Activated CD8-positive, alpha-beta T cell treated with anti-CD3 and anti-CD28 coated beads, Interleukin-2, amount 10 ng/mL, durations not matched to agents 7 days and 5 days (primary cell): Measurements from ENCODE around the gene SMIM24. TPM values are rescaled to one million over a fixed set of nuclear protein-coding genes. Genes with fewer than 3 reads are reported as not detected.
"Not testable (repeated sequence)": the region's sequence is repeated elsewhere in the genome, so short reads cannot be mapped to it uniquely, and the experiment has no call there.

ENCODE experiments used
- ATAC-seq: fragments of 150-1000 bp; cut with Tn5 transposase; one replicate; pipeline ENCODE4 v1.10.0; 2021; ENCODE audit warnings: moderate library complexity
- CTCF ChIA-PET: fragments of 350-600 bp; sonication (Branson Sonifier 250); formaldehyde crosslinking; loops from one replicate; lab custom pipeline; 2021; ENCODE audit warnings: antibody characterized with exemption; lab: Charles Lee
- POLR2A ChIA-PET: fragments of 350-600 bp; sonication (Branson Sonifier 250); formaldehyde crosslinking; loops from one replicate; lab custom pipeline; 2021; ENCODE audit warnings: antibody characterized with exemption; lab: Charles Lee
- DNase-seq: peaks from one replicate; pipeline ENCODE4 v3.0.0-alpha.2; 2020
- H3K27ac Mint-ChIP-seq: one replicate; pipeline ENCODE4 v1.8.0; 2021; ENCODE audit warnings: mild to moderate bottlenecking, mixed read lengths
- H3K27me3 Mint-ChIP-seq: one replicate; pipeline ENCODE4 v1.8.0; 2021; ENCODE audit warnings: low read depth, mixed read lengths
- H3K36me3 Mint-ChIP-seq: one replicate; pipeline ENCODE4 v1.8.0; 2021; ENCODE audit warnings: low read depth, mixed read lengths
- H3K4me1 Mint-ChIP-seq: one replicate; pipeline ENCODE4 v1.8.0; 2021; ENCODE audit warnings: low read depth, mixed read lengths
- H3K4me3 Mint-ChIP-seq: one replicate; pipeline ENCODE4 v1.8.0; 2021; ENCODE audit warnings: mild to moderate bottlenecking, mixed read lengths
- H3K9me3 Mint-ChIP-seq: one replicate; pipeline ENCODE4 v1.8.0; 2022; ENCODE audit warnings: mixed read lengths; ENCODE audit not compliant: insufficient read depth
- total RNA-seq, 2 experiments: library from RNA; stranded (reverse); gene quantifications; one replicate each; pipeline ENCODE4 v1.2.3, GENCODE V29; 2021

The SMIM24 gene
- 1 to 10 TPM; 2.5 to 3.5 TPM for total RNA-seq

- Mint-ChIP-seq H3K36me3 (no peaks in the 10 kb centered on the region), H3K27ac (no peak within 1 kb of the TSS), H3K27me3 (peaks cover 2% of the 10 kb centered on the region), H3K4me3 (no peak within 1 kb of the TSS), H3K9me3 (no peaks in the 10 kb centered on the region), H3K4me1 (peaks cover 18% of the 10 kb centered on the region)
- no peak for ATAC-seq
- CTCF ChIA-PET: no interaction called here
- no peak for DNase-seq
- POLR2A ChIA-PET: no interaction called here
These were observed at the start of gene SMIM24 for GRCh38 chr19:3480383-3481091. Gene SMIM24, minus strand, starts transcription at chr19:3480525. Its CDS starts 62 bp downstream, at chr19:3480463.

- H3K9me3 Mint-ChIP-seq, ATAC-seq, H3K4me3 Mint-ChIP-seq, CTCF ChIA-PET, H3K4me1 Mint-ChIP-seq, DNase-seq, H3K27ac Mint-ChIP-seq, POLR2A ChIA-PET, H3K27me3 Mint-ChIP-seq: not testable (repeated sequence)
- H3K36me3 Mint-ChIP-seq: peaks cover 19% of the 10 kb centered on the region
These were observed 49.0 kb upstream of the SMIM24 start for GRCh38 chr19:3529299-3529698.

GRCh38 chr19:3528539-3529211 lies 48.4 kb upstream of the SMIM24 start:
- Mint-ChIP-seq H3K9me3 (no peaks in the 10 kb centered on the region), H3K27ac (no peak overlapping the region), H3K27me3 (no peaks in the 10 kb centered on the region), H3K4me1 (no peaks in the 10 kb centered on the region), H3K4me3 (no peak overlapping the region), H3K36me3 (peaks cover 21% of the 10 kb centered on the region)
- no peak for DNase-seq
- CTCF ChIA-PET: no interaction called here
- POLR2A ChIA-PET: no interaction called here
- no peak for ATAC-seq

- DNase-seq: no peak
- Mint-ChIP-seq H3K9me3 (no peaks in the 10 kb centered on the region), H3K4me1 (no peaks in the 10 kb centered on the region), H3K4me3 (no peak overlapping the region), H3K27ac (no peak overlapping the region), H3K27me3 (no peaks in the 10 kb centered on the region), H3K36me3 (peaks cover 18% of the 10 kb centered on the region)
- CTCF ChIA-PET: no interaction called here
- ATAC-seq: no peak
- POLR2A ChIA-PET: no interaction called here
These were observed 47.8 kb upstream of the SMIM24 start for GRCh38 chr19:3528080-3528479.

- CTCF ChIA-PET: no interaction called here
- no peak overlapping the region for H3K4me3 Mint-ChIP-seq
- POLR2A ChIA-PET: no interaction called here
- no peaks in the 10 kb centered on the region for H3K9me3 Mint-ChIP-seq
- H3K27me3 Mint-ChIP-seq: no peaks in the 10 kb centered on the region
- H3K36me3 Mint-ChIP-seq: peaks cover 16% of the 10 kb centered on the region
- H3K27ac Mint-ChIP-seq: no peak overlapping the region
- ATAC-seq (no peak), DNase-seq (no peak)
- no peaks in the 10 kb centered on the region for H3K4me1 Mint-ChIP-seq
These were observed 47.0 kb upstream of the SMIM24 start for GRCh38 chr19:3527238-3527910.

- Mint-ChIP-seq H3K27me3 (no peaks in the 10 kb centered on the region), H3K4me3 (no peak overlapping the region), H3K36me3 (peaks cover 18% of the 10 kb centered on the region), H3K27ac (no peak overlapping the region), H3K9me3 (no peaks in the 10 kb centered on the region), H3K4me1 (no peaks in the 10 kb centered on the region)
- ChIA-PET CTCF (interaction anchor here (0.7 kb wide), 1 partner anchor 200 kb away, joined by 3 read pairs; no protein-coding TSS in a partner anchor), POLR2A (no interaction called here)
- DNase-seq: no peak
- ATAC-seq: no peak
These were observed 46.3 kb upstream of the SMIM24 start for GRCh38 chr19:3526507-3527237.

- H3K4me3 Mint-ChIP-seq: no peak overlapping the region
- ATAC-seq (no peak), DNase-seq (no peak)
- H3K36me3 Mint-ChIP-seq: peaks cover 20% of the 10 kb centered on the region
- no peaks in the 10 kb centered on the region for H3K27me3 Mint-ChIP-seq
- no peak overlapping the region for H3K27ac Mint-ChIP-seq
- POLR2A ChIA-PET: no interaction called here
- CTCF ChIA-PET: no interaction called here
- no peaks in the 10 kb centered on the region for H3K9me3 Mint-ChIP-seq
- peaks cover 3% of the 10 kb centered on the region for H3K4me1 Mint-ChIP-seq
These were observed 44.7 kb upstream of the SMIM24 start for GRCh38 chr19:3524904-3525451.

- ChIA-PET CTCF (no interaction called here), POLR2A (no interaction called here)
- Mint-ChIP-seq H3K9me3 (no peaks in the 10 kb centered on the region), H3K4me3 (no peak overlapping the region), H3K27ac (no peak overlapping the region), H3K36me3 (peaks cover 20% of the 10 kb centered on the region), H3K4me1 (peaks cover 3% of the 10 kb centered on the region), H3K27me3 (no peaks in the 10 kb centered on the region)
- ATAC-seq (no peak), DNase-seq (no peak)
These were observed 43.9 kb upstream of the SMIM24 start for GRCh38 chr19:3524078-3524842.

GRCh38 chr19:3523361-3524077 lies 43.2 kb upstream of the SMIM24 start:
- DNase-seq (no peak), ATAC-seq (no peak)
- no peak overlapping the region for H3K4me3 Mint-ChIP-seq
- H3K27ac Mint-ChIP-seq: no peak overlapping the region
- ChIA-PET POLR2A (no interaction called here), CTCF (no interaction called here)
- H3K4me1 Mint-ChIP-seq: peaks cover 3% of the 10 kb centered on the region
- H3K9me3 Mint-ChIP-seq: no peaks in the 10 kb centered on the region
- peaks cover 24% of the 10 kb centered on the region for H3K36me3 Mint-ChIP-seq
- H3K27me3 Mint-ChIP-seq: no peaks in the 10 kb centered on the region

- H3K27ac Mint-ChIP-seq: no peak overlapping the region
- ATAC-seq: no peak
- H3K4me1 Mint-ChIP-seq: peaks cover 3% of the 10 kb centered on the region
- H3K36me3 Mint-ChIP-seq: peaks cover 25% of the 10 kb centered on the region
- CTCF ChIA-PET: no interaction called here
- DNase-seq: no peak
- H3K9me3 Mint-ChIP-seq: no peaks in the 10 kb centered on the region
- H3K27me3 Mint-ChIP-seq: no peaks in the 10 kb centered on the region
- POLR2A ChIA-PET: no interaction called here
- no peak overlapping the region for H3K4me3 Mint-ChIP-seq
These were observed 42.4 kb upstream of the SMIM24 start for GRCh38 chr19:3522421-3523360.
